Liver (tissue), 9 donors: Measurements from ENCODE around the gene CREB3L1. TPM values are rescaled to one million over a fixed set of nuclear protein-coding genes. Genes with fewer than 3 reads are reported as not detected.
A peak's percentile ranks its signal among the peaks of the same experiment; 100 is the strongest.

Experiments
- DNase-seq: peaks from one replicate; pipeline ENCODE4 v3.0.0-alpha.2; 2017; ENCODE audit warnings: low spot score
- H3K27ac ChIP-seq, 2 donors: one replicate each; pipeline ENCODE4 v1.7.0; 2013; ENCODE audit warnings: inconsistent platforms in 2 of 2, low read length in 2 of 2, control low read depth in 1 of 2, low read depth in 1 of 2, mild to moderate bottlenecking in 1 of 2
- H3K27me3 ChIP-seq, 4 donors: one replicate each; pipeline versions ENCODE4 v1.6.1 to v1.7.0; 2013; ENCODE audit warnings: low read length in 3 of 4, inconsistent platforms in 1 of 4, mild to moderate bottlenecking in 1 of 4, moderate library complexity in 1 of 4; ENCODE audit not compliant: control insufficient read depth in 4 of 4, insufficient read depth in 4 of 4
- H3K36me3 ChIP-seq, 4 donors: one replicate each; pipeline versions ENCODE4 v1.6.1 to v1.7.0; 2013; ENCODE audit warnings: low read length in 3 of 4, mild to moderate bottlenecking in 3 of 4, low read depth in 1 of 4, moderate library complexity in 1 of 4; ENCODE audit not compliant: control insufficient read depth in 4 of 4, insufficient read depth in 3 of 4
- H3K4me1 ChIP-seq, 4 donors: one replicate each; pipeline versions ENCODE4 v1.6.1 to v1.7.0; 2013; ENCODE audit warnings: low read length in 3 of 4, mild to moderate bottlenecking in 3 of 4, moderate library complexity in 1 of 4; ENCODE audit not compliant: control insufficient read depth in 4 of 4, insufficient read depth in 4 of 4
- H3K4me3 ChIP-seq, 3 donors: one replicate each; pipeline versions ENCODE4 v1.6.1 to v1.7.0; 2013; ENCODE audit warnings: low read length in 3 of 3, control low read depth in 1 of 3, low read depth in 1 of 3, mild to moderate bottlenecking in 1 of 3
- H3K9ac ChIP-seq, 2 donors: one replicate each; pipeline ENCODE4 v1.7.0; 2013; ENCODE audit warnings: low read length in 2 of 2, mild to moderate bottlenecking in 2 of 2, moderate library complexity in 2 of 2, control low read depth in 1 of 2, low read depth in 1 of 2
- H3K9me3 ChIP-seq, 4 donors: one replicate each; pipeline versions ENCODE4 v1.6.1 to v1.7.0; 2013; ENCODE audit warnings: low read length in 3 of 4; ENCODE audit not compliant: control insufficient read depth in 4 of 4
- FOXA1 ChIP-seq: IDR thresholded peaks from 2 replicates; pipeline ENCODE4 v1.6.1; 2016; ENCODE audit warnings: antibody characterized with exemption
- FOXA2 ChIP-seq: IDR thresholded peaks from 2 replicates; pipeline ENCODE4 v1.6.1; 2016; ENCODE audit warnings: antibody characterized with exemption
- JUND ChIP-seq, 2 donors: IDR thresholded peaks; 2 replicates each; pipeline ENCODE4 v1.6.1; 2016; ENCODE audit warnings: antibody characterized with exemption in 2 of 2
- NR2F2 ChIP-seq: IDR thresholded peaks from 2 replicates; pipeline ENCODE4 v1.6.1; 2016; ENCODE audit warnings: antibody characterized with exemption
- RXRA ChIP-seq, 2 donors: IDR thresholded peaks; 2 replicates each; pipeline ENCODE4 v1.6.1; 2017 to 2018; ENCODE audit warnings: antibody characterized with exemption in 2 of 2, mild to moderate bottlenecking in 1 of 2
- SP1 ChIP-seq: IDR thresholded peaks from 2 replicates; pipeline ENCODE4 v1.6.1; 2018; ENCODE audit warnings: antibody characterized with exemption, mild to moderate bottlenecking
- TAF1 ChIP-seq: conservative IDR thresholded peaks from 2 replicates; pipeline ENCODE4 v1.6.1; 2016; ENCODE audit warnings: antibody characterized with exemption, mild to moderate bottlenecking
- WGBS: extraction: QIAGEN DNeasy Blood & Tissue Kit; methylation state at CpG from one replicate; pipeline ENCODE4 v1.1.7; 2013; 5-methylcytosine and 5-hydroxymethylcytosine counted together
- polyA plus RNA-seq, 2 donors: library from polyadenylated mRNA; stranded (reverse) in 1 of 2; unstranded in 1 of 2; fragments of 200-250 nt in 1 of 2; fragments of >200 nt in 1 of 2; fragmentation: Nextera tagmentation in 1 of 2; extraction: Ambion mirVana in 1 of 2; gene quantifications; one replicate each; pipeline versions ENCODE4 v1.2.1 to v1.2.3, GENCODE V29; 2013 to 2015
- total RNA-seq, 2 donors: library from RNA; depleted of rRNA; stranded (reverse); fragments of >200 nt; gene quantifications; one replicate each; pipeline ENCODE4 v1.2.3, GENCODE V29; 2014
- TF ChIP-seq, protein P1 (sequence below): fragments of 150-350 bp; IDR thresholded peaks from 2 replicates; pipeline ENCODE4 v1.5.1; 2017; ENCODE audit warnings: improper control_type of control experiment, low read depth, low read length; ENCODE audit not compliant: missing input control
- donor health status: healthy.
- donor health status: healthy.
- donor health status: healthy.
- donor health status: healthy.
- donor health status: healthy.

CREB3L1 gene
- total and polyA plus RNA-seq, 4 donors = 0.14 to 1.3 (median 0.33) TPM

DNA sequence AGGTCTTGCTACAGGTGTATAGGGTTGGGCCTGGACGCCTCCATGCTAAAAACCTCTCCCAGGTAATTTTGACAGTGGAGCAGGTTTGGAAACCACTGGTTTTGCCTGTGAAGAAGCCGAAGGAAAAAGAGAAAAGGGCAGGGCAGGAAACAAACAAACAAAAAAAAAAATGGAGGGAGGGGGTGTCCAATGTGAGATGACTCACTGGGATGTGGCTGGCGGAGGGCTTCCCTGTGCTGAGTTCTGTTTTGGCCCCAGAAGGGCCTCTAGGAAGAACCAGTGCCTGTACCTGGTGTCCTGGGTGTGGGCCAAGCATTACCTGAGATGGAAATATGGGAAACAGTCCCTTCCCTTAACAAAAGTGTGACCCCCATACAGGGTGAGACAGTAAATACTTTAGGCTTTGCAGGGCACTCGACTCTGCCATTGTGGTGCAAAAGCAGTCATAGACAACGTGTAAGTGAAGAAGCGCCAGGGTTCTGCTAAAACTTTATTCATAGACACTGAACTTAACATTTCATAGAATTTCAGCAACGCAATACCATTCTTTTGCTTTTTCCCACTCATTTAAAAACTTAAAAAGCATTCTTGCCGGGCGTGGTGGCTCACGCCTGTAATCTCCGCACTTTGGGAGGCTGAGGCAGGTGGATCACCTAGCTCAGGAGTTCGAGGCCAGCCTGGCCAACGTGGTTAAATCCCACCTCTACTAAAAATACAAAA lies 60.3 kb downstream of the CREB3L1 start:
- no peaks in the 10 kb centered on the region for H3K36me3 ChIP-seq
- H3K4me1 ChIP-seq = peaks cover 0 to 9% (median 7%) of the 10 kb centered on the region in 4 donors
- H3K9ac ChIP-seq = no peak overlapping the region
- TF ChIP-seq FOXA1 (no peak), FOXA2 (no peak)
- TF ChIP-seq, protein P1, sequence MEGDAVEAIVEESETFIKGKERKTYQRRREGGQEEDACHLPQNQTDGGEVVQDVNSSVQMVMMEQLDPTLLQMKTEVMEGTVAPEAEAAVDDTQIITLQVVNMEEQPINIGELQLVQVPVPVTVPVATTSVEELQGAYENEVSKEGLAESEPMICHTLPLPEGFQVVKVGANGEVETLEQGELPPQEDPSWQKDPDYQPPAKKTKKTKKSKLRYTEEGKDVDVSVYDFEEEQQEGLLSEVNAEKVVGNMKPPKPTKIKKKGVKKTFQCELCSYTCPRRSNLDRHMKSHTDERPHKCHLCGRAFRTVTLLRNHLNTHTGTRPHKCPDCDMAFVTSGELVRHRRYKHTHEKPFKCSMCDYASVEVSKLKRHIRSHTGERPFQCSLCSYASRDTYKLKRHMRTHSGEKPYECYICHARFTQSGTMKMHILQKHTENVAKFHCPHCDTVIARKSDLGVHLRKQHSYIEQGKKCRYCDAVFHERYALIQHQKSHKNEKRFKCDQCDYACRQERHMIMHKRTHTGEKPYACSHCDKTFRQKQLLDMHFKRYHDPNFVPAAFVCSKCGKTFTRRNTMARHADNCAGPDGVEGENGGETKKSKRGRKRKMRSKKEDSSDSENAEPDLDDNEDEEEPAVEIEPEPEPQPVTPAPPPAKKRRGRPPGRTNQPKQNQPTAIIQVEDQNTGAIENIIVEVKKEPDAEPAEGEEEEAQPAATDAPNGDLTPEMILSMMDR = no peak
- DNase-seq = no peak
- no peak overlapping the region for H3K4me3 ChIP-seq
- H3K9me3 ChIP-seq = no peaks in the 10 kb centered on the region
- H3K27ac ChIP-seq = no peak overlapping the region
- H3K27me3 ChIP-seq = peaks cover 0 to 10% (median 2%) of the 10 kb centered on the region in 4 donors
- 83% methylated on average over 13 of the region's 13 CpGs for WGBS

DNA sequence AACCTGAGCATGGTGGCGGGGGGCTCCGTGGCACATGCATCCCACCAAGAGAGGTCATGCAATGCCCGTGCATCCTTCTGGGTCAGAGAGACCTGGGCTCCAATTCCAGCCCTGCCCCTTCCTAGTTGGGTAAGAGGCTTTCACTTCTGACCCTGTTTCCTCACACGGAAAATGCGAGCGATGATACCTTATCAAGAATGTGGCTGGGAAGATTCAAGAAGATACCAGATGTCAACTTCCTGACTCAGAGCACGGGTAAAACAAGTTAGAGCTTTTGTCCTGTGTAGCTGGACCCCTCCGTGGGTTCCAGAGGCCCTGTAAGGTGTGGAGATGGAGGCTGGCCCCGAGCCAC lies 61.1 kb downstream of the CREB3L1 start:
- TF ChIP-seq NR2F2 = no peak
- no peak for TF ChIP-seq FOXA2
- TF ChIP-seq, protein P1 = no peak
- no peak for TF ChIP-seq TAF1
- TF ChIP-seq FOXA1 = no peak
- no peak for TF ChIP-seq RXRA (IDR thresholded peaks at IDR 0.05)
- Histone ChIP-seq H3K9ac (no peak overlapping the region), H3K4me3 (no peak overlapping the region), H3K36me3 (no peaks in the 10 kb centered on the region), H3K27me3 (peaks cover 0 to 10% (median under 1%) of the 10 kb centered on the region in 4 donors), H3K27ac (no peak overlapping the region), H3K9me3 (no peaks in the 10 kb centered on the region), H3K4me1 (peaks cover 0 to 8% (median under 1%) of the 10 kb centered on the region in 4 donors)
- 28% methylated on average over 9 of the region's 9 CpGs for WGBS
- DNase-seq = no peak

DNA sequence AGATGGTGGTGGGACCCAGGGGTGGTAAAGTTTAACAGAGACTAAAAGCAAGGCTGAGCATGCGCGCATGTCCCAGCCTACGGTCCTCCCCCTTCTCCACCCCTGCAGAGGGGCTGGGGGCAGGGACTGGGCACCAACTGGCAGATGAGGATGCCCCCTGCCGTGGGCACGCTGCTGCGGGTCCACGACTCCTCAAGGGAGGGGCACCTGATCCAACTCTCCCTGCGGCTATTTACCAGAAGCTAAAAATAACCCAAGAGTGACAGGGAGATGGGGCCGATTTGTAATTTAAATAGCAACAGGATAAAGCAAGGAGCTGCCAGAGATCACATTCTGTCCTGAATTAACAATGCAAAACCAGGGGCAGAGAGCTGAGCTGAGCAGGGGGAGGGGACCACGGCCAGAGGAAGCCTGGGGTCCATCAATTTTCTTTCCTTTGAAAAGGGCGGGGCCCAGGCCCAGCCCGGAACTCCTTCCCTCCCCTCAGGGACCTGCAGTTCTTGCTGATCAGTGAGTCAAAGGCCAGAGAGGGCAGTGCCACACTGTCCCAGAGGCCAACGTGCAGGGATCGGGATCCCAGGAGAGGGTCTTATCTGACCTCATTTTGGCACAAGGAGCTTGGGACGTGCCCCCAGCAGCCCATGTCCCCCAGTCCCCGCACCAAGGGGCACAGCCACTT lies 61.7 kb downstream of the CREB3L1 start:
- 34% methylated on average over 16 of the region's 16 CpGs for WGBS
- H3K27ac ChIP-seq = no peak overlapping the region
- H3K27me3 ChIP-seq = peaks cover 0 to 6% (median 0%) of the 10 kb centered on the region in 4 donors
- TF ChIP-seq NR2F2 (peak; percentile 82), SP1 (peak; percentile 29), JUND (IDR thresholded peaks at IDR 0.05) (no peak)
- no peak overlapping the region for H3K9ac ChIP-seq
- peaks cover 0 to 8% (median 0%) of the 10 kb centered on the region in 4 donors for H3K4me1 ChIP-seq
- DNase-seq = no peak
- no peak overlapping the region for H3K4me3 ChIP-seq
- H3K36me3 ChIP-seq = no peaks in the 10 kb centered on the region
- no peaks in the 10 kb centered on the region for H3K9me3 ChIP-seq
